ENCODE data around the gene DDAH2.
A peak's percentile ranks its signal among the peaks of the same experiment; 100 is the strongest.

Gene DDAH2

DNA sequence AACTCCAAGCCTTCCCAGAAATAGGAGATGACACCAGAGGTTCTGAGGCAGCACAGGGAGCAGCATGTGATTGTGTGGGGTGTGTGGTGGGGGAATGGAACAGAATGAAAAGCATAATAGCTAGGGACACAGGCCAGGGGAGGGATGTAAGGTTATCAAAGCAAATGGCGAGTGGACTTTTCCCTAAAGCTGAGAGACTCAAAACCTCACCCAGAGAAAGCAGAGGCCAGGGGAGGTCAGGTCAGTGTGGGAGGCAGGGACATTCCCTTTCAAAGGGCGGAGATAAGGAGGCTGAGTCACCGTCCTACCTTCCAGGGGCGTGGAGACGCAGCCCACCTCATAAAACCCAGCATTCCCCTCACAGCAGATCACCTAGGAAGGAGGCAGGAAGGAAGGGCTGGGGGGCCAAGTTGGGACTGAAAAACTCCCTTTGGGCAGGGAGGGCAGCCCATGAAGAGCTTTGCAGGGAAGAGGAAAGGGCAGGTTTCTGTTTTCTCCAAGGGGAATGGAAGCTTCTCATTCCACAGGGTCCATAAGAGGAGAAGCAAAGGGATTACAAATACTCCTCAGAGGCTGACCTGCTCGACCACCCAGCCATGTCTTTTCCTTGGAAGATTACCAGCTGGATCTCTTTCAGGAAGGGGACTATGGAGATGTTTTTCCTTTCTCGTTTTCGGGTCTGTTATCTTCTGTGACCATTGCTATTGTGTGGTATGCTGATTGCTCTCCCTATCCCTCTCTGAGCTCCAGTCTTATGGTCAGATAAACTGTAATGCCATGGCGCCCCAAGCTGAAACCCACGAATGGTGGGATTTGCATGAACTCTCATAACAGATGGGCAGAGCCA lies 38.6 kb downstream of the DDAH2 start:
- DNase-seq (ENCODE audit: low spot score): no peak

DNA sequence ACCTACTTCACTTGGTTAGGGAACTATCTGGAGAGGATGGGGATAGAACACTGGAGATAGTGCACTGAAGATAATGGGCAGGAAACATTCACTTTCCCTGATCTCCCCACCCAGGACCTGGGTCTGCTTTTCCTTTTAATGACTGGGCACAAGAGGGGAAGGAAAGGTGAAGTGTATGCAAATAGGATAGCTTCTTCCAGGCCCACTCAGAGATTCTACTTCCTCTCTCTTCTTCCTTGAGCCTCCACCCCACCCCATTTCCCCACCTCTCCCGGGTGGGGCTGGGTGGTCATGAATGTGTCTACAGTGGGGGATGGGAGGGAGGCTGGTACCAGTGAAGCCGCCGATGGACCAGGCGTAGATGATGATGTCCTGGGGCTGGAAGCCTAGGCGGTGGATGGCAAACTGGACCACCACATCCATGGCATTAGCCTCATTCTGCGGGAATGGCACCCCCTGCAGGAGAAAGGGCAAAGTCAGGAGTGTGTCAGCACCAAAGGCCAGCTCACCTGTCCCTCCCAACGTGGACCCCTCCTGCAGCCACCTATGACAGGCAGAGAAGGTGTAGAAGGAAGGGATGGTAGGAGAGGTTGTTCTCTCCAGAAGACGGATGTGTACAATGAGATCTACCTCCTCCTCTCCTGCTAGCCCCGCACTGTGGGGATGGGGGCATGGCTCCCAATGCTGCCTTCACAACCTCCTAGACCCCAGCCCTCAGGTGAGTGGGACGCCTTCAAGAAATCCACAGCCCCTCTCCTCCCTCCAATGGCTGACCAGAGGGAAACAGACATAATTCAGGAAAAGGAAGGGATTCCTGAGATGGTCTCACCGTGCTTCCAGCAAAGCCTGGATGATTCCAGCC lies 39.6 kb downstream of the DDAH2 start:
- DNase-seq (ENCODE audit: low spot score): no peak

DNA sequence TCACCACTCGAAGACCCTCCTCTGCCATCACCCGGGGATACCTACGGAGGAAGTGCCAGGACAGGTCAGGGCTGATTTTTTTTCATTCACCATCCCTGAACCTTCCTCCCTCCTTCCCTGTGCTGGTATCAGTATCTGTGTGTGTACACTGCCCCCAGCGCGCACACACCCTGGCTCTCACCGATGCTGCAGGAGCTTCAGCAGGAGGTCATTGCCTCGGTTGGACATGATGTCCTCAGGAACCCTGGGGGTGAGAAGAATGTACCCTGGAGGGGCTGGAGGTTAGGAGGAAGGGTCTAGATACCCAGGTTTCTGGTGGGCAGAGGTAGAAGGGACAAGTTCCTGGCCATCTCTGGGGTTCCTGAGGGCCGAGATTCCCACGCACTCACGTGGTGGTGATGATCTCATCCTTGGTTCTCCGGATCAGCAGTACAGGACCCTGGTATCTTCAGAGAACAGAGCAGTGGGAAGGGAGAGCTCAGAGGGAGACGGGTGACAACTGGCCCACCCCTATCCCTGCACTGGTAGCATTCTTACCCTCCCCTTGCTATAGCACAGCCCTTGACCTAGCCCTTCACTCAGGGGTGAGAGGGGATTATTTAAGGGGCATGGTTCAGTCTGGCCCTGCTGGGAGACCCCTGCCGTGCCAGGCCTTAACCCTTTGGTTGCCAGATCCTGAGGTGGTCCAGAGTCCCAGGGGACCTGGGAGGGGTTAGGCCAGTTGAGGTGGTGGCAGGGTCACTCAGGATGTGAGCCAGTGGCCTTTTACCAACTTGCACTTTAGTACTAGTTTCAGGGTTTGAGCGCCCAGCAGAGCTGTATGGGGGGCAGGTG lies 41.0 kb downstream of the DDAH2 start:
- no peak for DNase-seq (ENCODE audit: low spot score)

DNA sequence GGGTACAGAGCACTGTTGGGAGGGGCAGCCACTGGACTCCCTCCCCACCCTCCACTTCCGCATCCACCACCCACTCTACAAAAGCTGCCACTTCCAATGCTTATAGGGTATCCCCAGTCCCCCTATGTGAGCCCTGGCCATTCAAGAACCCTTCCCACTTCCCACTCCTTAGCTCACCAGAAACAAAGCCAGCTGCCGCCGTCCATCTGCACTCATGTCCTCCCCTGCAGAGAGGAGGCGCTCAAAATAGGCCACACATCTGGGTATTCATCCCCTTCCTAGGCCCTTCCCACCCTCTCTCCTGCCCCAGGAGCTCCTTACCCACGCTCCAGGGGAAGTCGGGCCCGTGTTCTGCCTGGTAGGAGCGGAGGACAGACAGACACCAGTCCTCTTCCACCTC lies 41.8 kb downstream of the DDAH2 start:
- DNase-seq (ENCODE audit: low spot score): no peak

DNA sequence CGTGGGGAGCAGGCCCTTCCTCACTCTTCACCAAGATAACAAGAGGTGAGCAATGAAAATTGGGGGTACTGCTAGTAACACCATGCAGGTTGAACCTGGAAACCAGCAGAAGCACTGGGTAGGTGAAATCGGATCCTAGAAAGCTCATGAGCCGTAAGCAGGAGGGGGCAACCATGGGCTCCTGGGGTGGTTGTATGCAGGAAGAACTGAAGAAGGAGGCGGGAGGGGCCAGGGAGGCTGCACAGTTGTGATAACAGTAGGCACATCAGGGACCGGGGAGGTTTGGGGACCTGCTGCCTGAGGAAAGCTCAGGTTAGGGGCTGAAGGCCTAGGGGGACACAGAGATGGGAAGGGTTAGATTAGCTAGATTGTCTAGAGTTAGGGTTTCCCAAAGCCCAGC lies 42.6 kb downstream of the DDAH2 start:
- DNase-seq (ENCODE audit: low spot score): no peak

DNA sequence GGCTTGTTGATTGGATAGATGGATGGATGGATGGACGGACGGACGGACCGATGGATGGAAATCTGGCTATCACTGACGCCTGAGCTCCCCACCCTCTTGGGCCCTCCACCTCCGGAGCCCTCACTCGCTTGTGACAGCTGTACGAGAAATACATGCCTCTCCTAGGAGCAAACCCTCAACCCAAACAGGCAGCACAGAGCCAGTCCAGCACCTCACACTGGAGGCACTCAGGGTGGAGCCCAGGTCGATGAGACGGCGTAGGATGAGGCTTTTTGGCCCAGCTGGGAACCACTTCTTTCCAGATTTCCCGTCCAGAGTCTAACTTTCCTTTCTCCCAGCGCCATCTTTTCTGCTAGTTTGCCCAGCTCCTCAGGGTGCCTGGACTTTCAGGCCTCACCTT lies 45.5 kb downstream of the DDAH2 start:
- no peak for DNase-seq (ENCODE audit: low spot score)

GRCh38 chr6:31681135-31681671 lies 47.9 kb downstream of the DDAH2 start:
- DNase-seq (ENCODE audit: low spot score): peak; percentile 43

GRCh38 chr6:31680226-31681134 lies 48.6 kb downstream of the DDAH2 start, which contains the start of gene LY6G5C:
Gene LY6G5C, minus strand, starts transcription at chr6:31681067. Its CDS starts 694 bp downstream, at chr6:31680373.
- peak; percentile 78 for DNase-seq (ENCODE audit: low spot score)

GRCh38 chr6:31677955-31678354 lies 51.1 kb downstream of the DDAH2 start:
- DNase-seq (ENCODE audit: low spot score): no peak

All from CD4-positive, alpha-beta T cell treated with Interleukin-2 at 100 ng/mL for 4 hours (primary cell).